ENCODE results near the gene CHCHD2.

Gene CHCHD2

GRCh38 chr7:56053379-56053778, 52.9 kb downstream of the CHCHD2 start:
- in situ Hi-C loops (cut with HindIII; ENCODE audit: low pct_ligation_motif_present, low sequenced_read_pairs) = no loop called here
- H3K36me3 ChIP-seq (replicated peaks) = peaks cover 50% of the 10 kb centered on the region
- TF ChIP-seq CTCF (IDR thresholded peaks at IDR 0.05; ENCODE audit: low read depth, low read length, missing control alignments) = no peak
- no peak for DNase-seq
- H3K27me3 ChIP-seq (replicated peaks) = no peaks in the 10 kb centered on the region
- no peak overlapping the region for H3K4me3 ChIP-seq (ENCODE audit: low read depth, low read length)
- no peak overlapping the region for H3K27ac ChIP-seq
